A673 (cell line): ENCODE measurements around the gene TSPAN14.

Experiments used
- CTCF ChIP-seq: fragments of 300-800, 200-600 bp; sonication (generic); conservative IDR thresholded peaks from 2 replicates; pipeline ENCODE4 v1.5.1; 2017; ENCODE audit warnings: low read depth, mild to moderate bottlenecking, antibody characterized with exemption, low read length, moderate library complexity, mixed read lengths
- EZH2 ChIP-seq: fragments of 200-600 bp; sonication (generic); IDR thresholded peaks from 2 replicates; pipeline ENCODE4 v1.6.1; 2017; ENCODE audit warnings: borderline replicate concordance, low read depth, mild to moderate bottlenecking, mixed read lengths, antibody characterized with exemption, low read length; ENCODE audit not compliant: poor library complexity, severe bottlenecking

GRCh38 chr10:80458263-80458625, 4.1 kb downstream of the TSPAN14 start:
- TF ChIP-seq CTCF (no peak), EZH2 (no peak)
